ENCODE data around the gene C9orf57. TPM values are rescaled to one million over a fixed set of nuclear protein-coding genes. Genes with fewer than 3 reads are reported as not detected.

Gene C9orf57
- total and polyA plus RNA-seq, 2 donors from 2014 or later = not detected

GRCh38 chr9:72041369-72041768, 19.0 kb downstream of the C9orf57 start:
- no peak for DNase-seq
- H3K4me1 ChIP-seq (ENCODE audit: control insufficient read depth in 2 of 3, insufficient read depth in 2 of 3, low read depth in 1 of 3, low read length in 3 of 3) = peaks cover 0 to 10% (median 4%) of the 10 kb centered on the region in 3 donors
- H3K4me3 ChIP-seq (ENCODE audit: low read length in 3 of 3) = no peak overlapping the region
- no peaks in the 10 kb centered on the region for H3K27me3 ChIP-seq (ENCODE audit: control insufficient read depth, insufficient read depth, low read length)
- H3K36me3 ChIP-seq (ENCODE audit: control insufficient read depth in 2 of 3, insufficient read depth in 3 of 3, low read length in 3 of 3) = no peaks in the 10 kb centered on the region
- H3K9me3 ChIP-seq (ENCODE audit: control insufficient read depth in 2 of 3, insufficient read depth in 1 of 3, low read length in 3 of 3) = no peaks in the 10 kb centered on the region
- no peak for FAIRE-seq
- intact Hi-C loops (cut with DNase I) = no loop called here
- H3K27ac ChIP-seq (ENCODE audit: low read depth in 2 of 2, low read length in 2 of 2) = peak overlapping the region; percentile 73 to 85
- TF ChIP-seq CTCF (IDR thresholded peaks at IDR 0.05; ENCODE audit: borderline replicate concordance, extremely low read depth, insufficient read depth) = no peak
- H3K9ac ChIP-seq (ENCODE audit: low read length in 3 of 3) = no peak overlapping the region

- intact Hi-C loops (cut with DNase I) = loop anchor here (5.0 kb wide), 1 partner anchor 233 kb away; no protein-coding TSS in a partner anchor
- no peak for DNase-seq
- Histone ChIP-seq H3K4me1 (ENCODE audit: control insufficient read depth in 2 of 3, insufficient read depth in 2 of 3, low read depth in 1 of 3, low read length in 3 of 3) (peaks cover 0 to 10% (median 4%) of the 10 kb centered on the region in 3 donors), H3K9ac (ENCODE audit: low read length in 3 of 3) (no peak overlapping the region), H3K4me3 (ENCODE audit: low read length in 3 of 3) (no peak overlapping the region), H3K27me3 (ENCODE audit: control insufficient read depth, insufficient read depth, low read length) (no peaks in the 10 kb centered on the region), H3K36me3 (ENCODE audit: control insufficient read depth in 2 of 3, insufficient read depth in 3 of 3, low read length in 3 of 3) (no peaks in the 10 kb centered on the region), H3K9me3 (ENCODE audit: control insufficient read depth in 2 of 3, insufficient read depth in 1 of 3, low read length in 3 of 3) (no peaks in the 10 kb centered on the region), H3K27ac (ENCODE audit: low read depth in 2 of 2, low read length in 2 of 2) (no peak overlapping the region)
- FAIRE-seq = no peak
- no peak for TF ChIP-seq CTCF (IDR thresholded peaks at IDR 0.05; ENCODE audit: borderline replicate concordance, extremely low read depth, insufficient read depth)
Observed at GRCh38 chr9:72039532-72039931, 20.9 kb downstream of the C9orf57 start.

- Histone ChIP-seq H3K4me3 (ENCODE audit: low read length in 3 of 3) (no peak overlapping the region), H3K36me3 (ENCODE audit: control insufficient read depth in 2 of 3, insufficient read depth in 3 of 3, low read length in 3 of 3) (no peaks in the 10 kb centered on the region), H3K27me3 (ENCODE audit: control insufficient read depth, insufficient read depth, low read length) (no peaks in the 10 kb centered on the region), H3K4me1 (ENCODE audit: control insufficient read depth in 2 of 3, insufficient read depth in 2 of 3, low read depth in 1 of 3, low read length in 3 of 3) (peaks cover 0 to 8% (median 4%) of the 10 kb centered on the region in 3 donors), H3K27ac (ENCODE audit: low read depth in 2 of 2, low read length in 2 of 2) (no peak overlapping the region), H3K9ac (ENCODE audit: low read length in 3 of 3) (no peak overlapping the region), H3K9me3 (ENCODE audit: control insufficient read depth in 2 of 3, insufficient read depth in 1 of 3, low read length in 3 of 3) (no peaks in the 10 kb centered on the region)
- intact Hi-C loops (cut with DNase I) = loop anchor here (5.0 kb wide), 1 partner anchor 233 kb away; no protein-coding TSS in a partner anchor
- FAIRE-seq (peak; percentile 39), DNase-seq (peak; percentile 79 to 88 (median 85))
- TF ChIP-seq CTCF (IDR thresholded peaks at IDR 0.05; ENCODE audit: borderline replicate concordance, extremely low read depth, insufficient read depth) = peak; percentile 99
Observed at GRCh38 chr9:72038890-72039410, 21.5 kb downstream of the C9orf57 start.

Measured in kidney (tissue), 14 donors.